ENCODE measurements around the gene PHAF1. TPM values are rescaled to one million over a fixed set of nuclear protein-coding genes. Genes with fewer than 3 reads are reported as not detected.

PHAF1 gene
- total RNA-seq, 1 experiment from 2014 or later, result 21.9 TPM

DNA sequence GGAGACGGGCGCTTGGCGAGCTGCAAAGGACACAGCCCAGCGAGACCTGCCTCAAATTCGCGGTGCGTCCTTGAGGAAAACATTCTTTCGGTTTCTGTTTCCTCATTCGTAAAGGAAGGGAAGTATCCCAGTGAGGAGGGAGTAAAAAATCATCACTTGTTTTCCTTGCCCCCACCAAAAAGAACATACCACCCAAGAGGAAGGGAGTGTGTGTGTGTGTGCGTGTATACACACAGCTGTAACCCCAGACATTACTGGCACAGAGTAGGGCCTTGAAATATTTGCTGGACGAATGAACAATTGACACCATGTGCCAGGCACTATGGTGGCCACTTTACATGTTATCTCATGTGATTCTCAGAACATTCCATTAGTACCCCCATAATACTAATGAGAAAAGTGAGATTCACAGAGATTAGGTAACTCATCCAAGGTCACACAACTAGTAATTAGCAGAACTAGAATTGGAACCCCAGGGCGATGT, 76.0 kb downstream of the PHAF1 start:
- Mint-ChIP-seq H3K27me3 (ENCODE audit: unreplicated experiment) (peaks cover 12% of the 10 kb centered on the region), H3K4me3 (ENCODE audit: low read depth, unreplicated experiment) (no peak overlapping the region), H3K27ac (ENCODE audit: unreplicated experiment) (no peak overlapping the region), H3K36me3 (ENCODE audit: insufficient read depth, unreplicated experiment) (no peaks in the 10 kb centered on the region), H3K9me3 (ENCODE audit: low read depth, unreplicated experiment) (no peaks in the 10 kb centered on the region), H3K4me1 (ENCODE audit: low read depth, unreplicated experiment) (peaks cover 10% of the 10 kb centered on the region)
- no TSS peak for BruUV-seq (replicated peaks)
- intact Hi-C loops (cut with micrococcal nuclease; ENCODE audit: unreplicated experiment), result loop anchor here (1.0 to 5.0 kb wide), 3 partner anchors 168 to 238 kb away; no protein-coding TSS in a partner anchor
- DNase-seq, result no peak
- CTCF ChIA-PET, result interaction anchor here (0.8 to 2.3 kb wide), 7 partner anchors 12 to 232 kb away, joined by 3 to 23 read pairs (median 4); no protein-coding TSS in a partner anchor
- TF ChIP-seq CTCF (IDR thresholded peaks at IDR 0.05; ENCODE audit: unreplicated experiment), result no peak

DNA sequence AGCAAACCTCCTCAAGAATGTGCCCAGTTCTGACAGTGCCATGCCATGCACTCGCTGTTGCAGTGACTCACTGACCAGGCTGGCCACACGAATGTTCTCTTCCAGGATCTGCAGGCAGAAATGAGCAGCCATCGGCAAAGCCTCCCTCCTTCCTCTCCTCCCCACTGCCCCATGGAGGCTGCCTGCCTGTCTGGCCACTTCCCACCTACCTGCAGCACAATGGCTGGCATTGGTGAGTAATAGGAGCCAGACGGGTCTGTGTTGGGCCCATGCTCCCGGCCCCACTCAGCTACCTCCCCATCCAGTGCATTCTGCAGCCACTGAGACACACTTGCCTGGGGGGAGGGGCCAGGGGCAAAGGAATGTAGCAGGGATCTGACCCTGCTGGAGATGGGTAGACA, 76.8 kb downstream of the PHAF1 start:
- Mint-ChIP-seq H3K27ac (ENCODE audit: unreplicated experiment) (no peak overlapping the region), H3K4me1 (ENCODE audit: low read depth, unreplicated experiment) (peaks cover 16% of the 10 kb centered on the region), H3K27me3 (ENCODE audit: unreplicated experiment) (peaks cover 12% of the 10 kb centered on the region), H3K4me3 (ENCODE audit: low read depth, unreplicated experiment) (no peak overlapping the region), H3K36me3 (ENCODE audit: insufficient read depth, unreplicated experiment) (peaks cover 3% of the 10 kb centered on the region), H3K9me3 (ENCODE audit: low read depth, unreplicated experiment) (no peaks in the 10 kb centered on the region)
- no TSS peak for BruUV-seq (replicated peaks)
- no peak for DNase-seq
- intact Hi-C loops (cut with micrococcal nuclease; ENCODE audit: unreplicated experiment), result loop anchor here (5.0 kb wide), 2 partner anchors 169 to 239 kb away; no protein-coding TSS in a partner anchor
- CTCF ChIA-PET, result interaction anchor here (1.0 to 1.2 kb wide), 2 partner anchors 10 to 211 kb away, joined by 3 read pairs; no protein-coding TSS in a partner anchor
- TF ChIP-seq CTCF (IDR thresholded peaks at IDR 0.05; ENCODE audit: unreplicated experiment), result no peak

GRCh38 chr16:67187175-67187890, 77.6 kb downstream of the PHAF1 start:
- H3K4me1 Mint-ChIP-seq (ENCODE audit: low read depth, unreplicated experiment), result peaks cover 19% of the 10 kb centered on the region
- no peak for TF ChIP-seq CTCF (IDR thresholded peaks at IDR 0.05; ENCODE audit: unreplicated experiment)
- H3K27me3 Mint-ChIP-seq (ENCODE audit: unreplicated experiment), result peaks cover 12% of the 10 kb centered on the region
- CTCF ChIA-PET, result interaction anchor here (1.0 kb wide), 1 partner anchor 9 kb away, joined by 3 read pairs; no protein-coding TSS in a partner anchor
- intact Hi-C loops (cut with micrococcal nuclease; ENCODE audit: unreplicated experiment), result loop anchor here (5.0 kb wide), 2 partner anchors 170 to 240 kb away; no protein-coding TSS in a partner anchor
- H3K27ac Mint-ChIP-seq (ENCODE audit: unreplicated experiment), result no peak overlapping the region
- H3K4me3 Mint-ChIP-seq (ENCODE audit: low read depth, unreplicated experiment), result no peak overlapping the region
- DNase-seq, result no peak
- no TSS peak for BruUV-seq (replicated peaks)
- H3K36me3 Mint-ChIP-seq (ENCODE audit: insufficient read depth, unreplicated experiment), result peaks cover 11% of the 10 kb centered on the region
- no peaks in the 10 kb centered on the region for H3K9me3 Mint-ChIP-seq (ENCODE audit: low read depth, unreplicated experiment)

- no peak for TF ChIP-seq CTCF (IDR thresholded peaks at IDR 0.05; ENCODE audit: unreplicated experiment)
- intact Hi-C loops (cut with micrococcal nuclease; ENCODE audit: unreplicated experiment), result loop anchor here (5.0 kb wide), 2 partner anchors 171 to 241 kb away; no protein-coding TSS in a partner anchor
- Mint-ChIP-seq H3K27me3 (ENCODE audit: unreplicated experiment) (peaks cover 12% of the 10 kb centered on the region), H3K27ac (ENCODE audit: unreplicated experiment) (no peak overlapping the region), H3K36me3 (ENCODE audit: insufficient read depth, unreplicated experiment) (peaks cover 21% of the 10 kb centered on the region), H3K9me3 (ENCODE audit: low read depth, unreplicated experiment) (no peaks in the 10 kb centered on the region), H3K4me3 (ENCODE audit: low read depth, unreplicated experiment) (no peak overlapping the region), H3K4me1 (ENCODE audit: low read depth, unreplicated experiment) (peaks cover 21% of the 10 kb centered on the region)
- no peak for DNase-seq
- BruUV-seq (replicated peaks), result no TSS peak
- CTCF ChIA-PET, result interaction anchor here (0.7 kb wide), 1 partner anchor 384 kb away, joined by 3 read pairs; no protein-coding TSS in a partner anchor
These were observed 78.6 kb downstream of the PHAF1 start for GRCh38 chr16:67188323-67188722.

All from Calu3 (cell line).